HG02938 (cell line): ENCODE measurements around the gene CYP19A1.
A peak's percentile ranks its signal among the peaks of the same experiment; 100 is the strongest.

Source experiments
- ATAC-seq: cut with Tn5 transposase; IDR thresholded peaks from one replicate; pipeline ENCODE4 v1.9.1; 2021; ENCODE audit warnings: mild to moderate bottlenecking, moderate library complexity; ENCODE audit not compliant: unreplicated experiment

The CYP19A1 gene

GRCh38 chr15:51338496-51338895, at the start of gene CYP19A1:
TSS of gene CYP19A1 (minus strand) at chr15:51338596. CDS start at chr15:51242912, 95,684 bp downstream.
- ATAC-seq = no peak

- no peak for ATAC-seq
Measured at GRCh38 chr15:51387699-51388041, 49.3 kb upstream of the CYP19A1 start.

DNA sequence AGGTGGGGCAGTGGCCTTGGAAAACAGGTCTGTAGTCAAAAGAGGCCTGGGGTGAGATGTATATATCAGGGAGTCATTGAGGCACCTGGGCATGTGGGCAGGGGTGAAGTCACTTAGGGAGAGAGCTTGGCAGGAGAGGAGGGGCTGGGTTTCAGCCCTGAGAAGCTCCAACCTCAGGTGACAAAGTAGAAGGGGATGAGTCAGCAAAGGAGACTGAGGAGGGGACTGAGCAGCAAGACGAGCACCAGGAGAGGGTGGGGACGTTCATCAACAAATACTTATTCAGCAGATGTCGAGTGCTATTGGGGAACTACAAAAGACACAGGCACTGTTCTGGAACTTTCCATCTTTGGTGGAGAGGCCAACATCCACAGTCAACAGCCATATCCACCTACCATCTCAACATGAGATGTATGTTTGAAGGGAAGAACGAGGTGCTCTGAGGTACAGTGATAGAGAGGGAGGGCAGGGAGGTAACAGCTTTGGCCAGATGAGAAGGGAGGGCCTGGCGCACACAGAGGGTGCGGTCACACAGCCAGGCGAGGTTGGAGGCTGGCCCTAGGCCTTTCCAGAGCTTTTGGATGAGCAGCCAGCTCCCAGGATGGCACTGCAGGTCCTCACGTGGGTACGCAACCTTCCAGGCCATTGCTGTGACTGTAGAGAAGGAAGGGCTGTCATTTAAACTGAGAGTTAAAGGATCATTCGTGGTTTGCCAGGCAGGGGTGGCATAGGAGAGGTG, 48.7 kb upstream of the CYP19A1 start:
- no peak for ATAC-seq

DNA sequence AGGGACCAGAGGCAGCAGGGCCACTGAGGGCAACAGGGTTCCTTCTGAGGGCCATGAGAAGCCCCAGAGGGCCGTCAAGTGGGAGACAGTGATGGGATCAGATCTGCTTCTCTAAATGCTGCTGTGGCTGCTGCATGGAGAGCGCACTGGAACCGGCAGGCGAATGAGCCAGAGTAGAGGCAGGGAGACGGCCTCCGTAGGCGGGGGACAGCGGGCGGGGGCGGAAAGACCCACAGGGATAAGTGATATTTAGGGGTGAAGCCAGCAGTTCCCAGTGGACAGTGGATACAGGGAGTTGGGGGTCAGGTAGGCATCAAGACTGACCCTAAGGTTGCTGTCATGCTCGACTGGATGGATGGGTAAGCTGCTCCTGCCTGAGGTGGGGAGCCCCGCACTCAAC, 48.1 kb upstream of the CYP19A1 start:
- no peak for ATAC-seq

- no peak for ATAC-seq
Measured at GRCh38 chr15:51386029-51386428, 47.6 kb upstream of the CYP19A1 start.

- ATAC-seq = no peak
Measured at GRCh38 chr15:51382787-51383186, 44.4 kb upstream of the CYP19A1 start.

GRCh38 chr15:51380999-51381806, 42.8 kb upstream of the CYP19A1 start:
- peak; percentile 86 for ATAC-seq

- no peak for ATAC-seq
Measured at GRCh38 chr15:51379390-51379789, 41.0 kb upstream of the CYP19A1 start.

GRCh38 chr15:51378406-51378805, 40.0 kb upstream of the CYP19A1 start:
- no peak for ATAC-seq

DNA sequence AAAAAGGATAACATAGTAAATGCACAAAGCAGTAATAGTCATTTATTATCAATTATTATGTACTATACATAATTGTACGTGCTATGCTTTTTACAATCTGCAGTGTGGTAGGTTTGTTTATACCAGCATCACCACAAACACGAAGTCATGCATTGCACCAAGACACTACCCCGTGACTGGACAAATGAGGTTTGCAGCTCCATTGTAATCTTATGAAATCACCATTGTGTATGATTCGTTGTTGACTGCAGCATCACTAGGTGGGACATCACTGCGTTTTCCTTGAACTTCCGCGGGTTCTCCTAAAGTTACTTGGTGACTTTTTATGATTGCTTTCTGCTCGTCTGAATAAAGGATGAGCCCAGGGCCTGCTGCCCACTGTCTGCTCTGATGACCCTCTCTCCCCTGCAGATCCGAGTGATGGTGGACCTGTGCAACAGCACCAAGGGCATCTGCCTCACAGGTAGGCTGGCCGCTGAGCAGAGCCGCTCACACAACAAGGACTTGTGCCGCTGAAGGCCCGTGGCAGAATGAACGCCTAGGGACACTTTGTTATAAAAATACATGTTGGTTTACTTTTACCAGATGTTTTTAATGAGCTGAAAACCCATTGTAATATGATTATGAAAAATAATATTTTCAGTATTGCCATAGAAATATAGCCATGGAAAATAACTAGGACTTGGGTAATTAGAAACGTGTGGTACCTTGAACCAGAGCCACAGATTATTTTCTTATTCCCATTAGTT, 38.8 kb upstream of the CYP19A1 start:
- ATAC-seq = no peak

DNA sequence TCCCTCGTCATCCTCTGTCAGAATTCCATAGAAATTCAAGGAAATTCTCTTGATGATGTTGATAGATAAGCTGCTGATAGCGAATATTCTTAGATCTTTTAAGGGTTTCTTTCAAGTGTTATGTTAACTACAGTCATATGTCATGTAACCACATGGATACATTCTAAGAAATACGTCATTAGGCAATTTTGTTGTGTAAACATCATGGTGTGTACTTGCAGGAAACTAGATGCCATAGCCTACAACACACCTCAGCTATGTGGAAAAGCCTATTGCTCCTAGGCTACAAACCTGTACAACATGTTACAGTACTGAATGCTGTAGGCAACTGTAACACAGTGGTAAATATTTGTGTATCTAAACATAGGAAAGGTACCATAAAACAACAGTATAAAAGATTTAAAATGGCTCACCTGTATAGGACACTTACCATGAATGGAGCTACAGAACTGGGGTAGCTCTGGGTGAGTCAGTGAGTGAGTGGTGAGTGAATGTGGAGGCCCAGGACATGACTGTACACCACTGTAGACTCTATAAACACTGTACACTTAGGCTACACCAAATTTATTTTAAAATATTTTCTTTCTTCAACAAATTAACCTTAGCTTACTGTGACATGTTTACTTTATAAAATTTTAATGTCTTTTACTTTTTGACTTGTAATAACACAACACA, 37.7 kb upstream of the CYP19A1 start:
- no peak for ATAC-seq

GRCh38 chr15:51374131-51374530, 35.7 kb upstream of the CYP19A1 start:
- ATAC-seq = no peak

DNA sequence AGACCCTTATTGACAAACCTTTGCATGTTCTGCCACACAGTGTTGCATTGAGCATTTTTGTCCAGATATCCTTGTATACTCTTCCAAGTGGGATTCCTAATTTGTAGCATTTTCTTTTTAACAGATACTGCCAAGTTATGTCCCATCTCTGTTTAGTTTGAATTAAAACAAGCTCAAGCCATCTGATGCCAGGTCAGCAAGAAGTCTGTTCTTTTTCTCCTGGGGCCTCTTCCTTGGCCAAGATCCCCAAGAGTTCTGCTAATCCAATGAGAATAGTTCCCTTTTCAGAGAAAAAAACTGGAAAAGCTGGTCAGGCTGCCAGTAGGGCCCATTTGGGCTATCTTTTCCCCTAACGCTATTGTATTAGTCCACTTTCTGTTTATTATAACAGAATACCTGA, 32.9 kb upstream of the CYP19A1 start:
- ATAC-seq = no peak

- ATAC-seq = no peak
Measured at GRCh38 chr15:51369451-51369761, 31.0 kb upstream of the CYP19A1 start.

GRCh38 chr15:51368751-51369450, 30.5 kb upstream of the CYP19A1 start:
- ATAC-seq = no peak

GRCh38 chr15:51368307-51368706, 29.9 kb upstream of the CYP19A1 start:
- no peak for ATAC-seq

- no peak for ATAC-seq
Measured at GRCh38 chr15:51367322-51367976, 29.1 kb upstream of the CYP19A1 start.

GRCh38 chr15:51366920-51367319, 28.5 kb upstream of the CYP19A1 start:
- ATAC-seq = no peak

DNA sequence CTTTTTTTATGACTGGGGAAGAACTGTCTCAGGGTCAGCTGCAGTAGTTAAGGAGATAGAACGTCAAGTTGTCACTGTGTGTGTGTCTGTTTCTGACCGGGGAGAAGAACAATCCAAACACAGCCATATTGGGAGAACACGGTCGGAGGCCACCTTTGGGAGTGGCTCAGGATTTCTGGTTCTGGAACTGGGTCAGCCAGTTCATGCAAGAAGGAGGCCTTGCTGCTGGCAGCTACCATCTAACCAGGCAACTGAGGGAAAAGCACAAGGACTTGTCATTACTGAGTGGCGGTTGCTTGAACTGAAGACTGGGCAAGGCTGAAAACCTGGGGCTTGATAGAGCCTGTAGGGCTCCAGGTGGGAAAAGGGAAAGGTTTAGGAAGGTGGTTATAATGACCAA, 27.7 kb upstream of the CYP19A1 start:
- no peak for ATAC-seq

DNA sequence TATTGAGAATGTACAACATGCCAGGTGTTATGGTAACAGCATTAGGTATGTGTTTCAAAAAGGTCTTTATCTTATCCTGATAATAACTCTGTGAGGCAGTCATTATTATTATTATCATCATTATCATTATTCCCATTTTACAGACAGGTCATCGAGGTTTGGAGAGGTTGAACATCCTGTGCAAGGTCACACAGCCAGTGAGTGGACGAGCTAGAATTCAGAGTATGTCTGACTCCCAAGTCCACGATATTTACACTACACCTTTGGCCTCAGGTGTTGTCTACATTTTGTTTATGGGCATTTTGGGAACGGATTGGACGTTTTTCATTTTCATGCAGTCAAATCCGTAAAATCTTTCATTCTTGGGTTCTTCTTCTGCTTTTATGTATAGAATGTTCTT, 27.0 kb upstream of the CYP19A1 start:
- ATAC-seq = no peak
